Vagina (tissue), 2 donors: Measurements from ENCODE around the gene HOXC10. TPM values are rescaled to one million over a fixed set of nuclear protein-coding genes. Genes with fewer than 3 reads are reported as not detected.

ENCODE experiments used
- DNase-seq, 2 donors: peaks; one replicate each; pipeline ENCODE4 v3.0.0-alpha.2; 2017; ENCODE audit errors: extremely low spot score in 2 of 2
- H3K27ac ChIP-seq: fragments of 200-600 bp; sonication (generic); one replicate; pipeline ENCODE4 v1.5.1; 2019
- H3K27me3 ChIP-seq: fragments of 200-600 bp; sonication (generic); one replicate; pipeline ENCODE4 v1.5.1; 2019
- H3K36me3 ChIP-seq, 2 donors: fragments of 200-600 bp; sonication (generic); one replicate each; pipeline ENCODE4 v1.5.1; 2017 to 2019
- H3K4me1 ChIP-seq: fragments of 200-600 bp; sonication (generic); one replicate; pipeline ENCODE4 v1.5.1; 2019
- H3K4me3 ChIP-seq, 2 donors: fragments of 200-600 bp; sonication (generic); 1 replicate in 1 of 2; 2 replicates in 1 of 2; pipeline ENCODE4 v1.5.1; 2016 to 2019
- H3K9me3 ChIP-seq: fragments of 200-600 bp; sonication (generic); one replicate; pipeline ENCODE4 v1.5.1; 2019
- POLR2A ChIP-seq, 2 donors: fragments of 450-650 bp; IDR thresholded peaks; one replicate each; pipeline ENCODE4 v1.6.1; 2017; ENCODE audit warnings: antibody characterized with exemption in 2 of 2, mild to moderate bottlenecking in 2 of 2, moderate library complexity in 2 of 2
- POLR2AphosphoS5 ChIP-seq, 2 donors: sonication (generic); formaldehyde crosslinking; IDR thresholded peaks; one replicate each; pipeline ENCODE4 v1.9.0; 2017; ENCODE audit warnings: antibody characterized with exemption in 2 of 2, mild to moderate bottlenecking in 2 of 2, low read depth in 1 of 2; ENCODE audit not compliant: insufficient read depth in 1 of 2
- intact Hi-C: fragments of 100-400 bp; cut with DNase I; formaldehyde crosslinking; loops from one replicate; pipeline ENCODE4 v1.15.1; 2023
- total RNA-seq: library from RNA; depleted of rRNA; stranded (reverse); fragments of >200 nt; gene quantifications from one replicate; pipeline ENCODE4 v1.2.3, GENCODE V29; 2016
- TF ChIP-seq, protein P1 (sequence below), 3 experiments: fragments of 450-650 bp in 2 of 3; fragments of 200-600 bp in 1 of 3; sonication (generic) in 1 of 3; IDR thresholded peaks; one replicate each; pipeline ENCODE4 v1.5.1; 2017 to 2019; ENCODE audit warnings: antibody characterized with exemption in 3 of 3, mild to moderate bottlenecking in 2 of 3, moderate library complexity in 2 of 3

The HOXC10 gene
- total RNA-seq, 1 donor from 2014 or later, result not detected

DNA sequence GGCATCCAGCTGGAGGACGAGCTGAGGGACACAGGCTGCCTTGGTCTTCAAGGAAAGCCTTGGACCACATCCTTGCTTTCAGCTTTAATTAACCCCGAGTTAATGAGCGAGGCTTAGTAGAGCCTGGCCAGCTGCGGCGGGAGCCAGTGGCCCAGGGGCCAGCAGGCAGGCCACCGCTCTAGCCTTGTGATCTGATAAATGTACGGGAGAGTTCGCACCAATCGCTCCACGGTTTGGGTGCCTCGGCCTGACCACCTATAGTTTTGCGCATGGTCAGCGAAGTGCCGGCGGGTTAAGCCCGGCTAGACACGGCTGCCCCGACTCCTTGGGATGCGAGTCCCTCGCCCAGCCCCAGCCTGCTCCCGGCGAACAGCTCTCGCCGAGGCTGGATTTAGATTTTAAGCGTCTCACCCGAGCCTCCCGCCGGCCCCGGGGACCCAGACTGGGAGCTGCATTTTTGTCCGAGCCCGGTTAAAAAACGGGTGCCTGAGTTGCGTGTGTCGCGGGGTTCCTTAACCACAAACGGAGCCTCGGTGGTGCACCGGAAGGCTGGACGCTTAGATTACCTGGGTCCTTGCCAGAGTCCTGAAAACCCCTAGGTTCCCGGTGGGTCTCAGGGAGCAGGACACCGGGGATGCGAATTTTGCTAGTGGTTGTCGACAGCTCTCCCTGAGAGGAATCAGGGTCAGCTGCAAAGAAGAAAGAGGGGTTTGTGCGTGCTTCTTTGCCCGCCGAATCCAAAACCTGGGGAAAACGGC lies 33.2 kb upstream of the HOXC10 start:
- Histone ChIP-seq H3K9me3 (no peaks in the 10 kb centered on the region), H3K4me1 (peaks cover 13% of the 10 kb centered on the region), H3K27me3 (peaks cover 33% of the 10 kb centered on the region), H3K4me3 (no peak overlapping the region), H3K27ac (no peak overlapping the region), H3K36me3 (no peaks in the 10 kb centered on the region)
- intact Hi-C loops, result no loop called here
- no peak for DNase-seq
- TF ChIP-seq POLR2AphosphoS5 (IDR thresholded peaks at IDR 0.05; ENCODE audit: insufficient read depth in 1 of 2, low read depth in 1 of 2) (no peak), POLR2A (IDR thresholded peaks at IDR 0.05) (no peak)
- TF ChIP-seq, protein P1, sequence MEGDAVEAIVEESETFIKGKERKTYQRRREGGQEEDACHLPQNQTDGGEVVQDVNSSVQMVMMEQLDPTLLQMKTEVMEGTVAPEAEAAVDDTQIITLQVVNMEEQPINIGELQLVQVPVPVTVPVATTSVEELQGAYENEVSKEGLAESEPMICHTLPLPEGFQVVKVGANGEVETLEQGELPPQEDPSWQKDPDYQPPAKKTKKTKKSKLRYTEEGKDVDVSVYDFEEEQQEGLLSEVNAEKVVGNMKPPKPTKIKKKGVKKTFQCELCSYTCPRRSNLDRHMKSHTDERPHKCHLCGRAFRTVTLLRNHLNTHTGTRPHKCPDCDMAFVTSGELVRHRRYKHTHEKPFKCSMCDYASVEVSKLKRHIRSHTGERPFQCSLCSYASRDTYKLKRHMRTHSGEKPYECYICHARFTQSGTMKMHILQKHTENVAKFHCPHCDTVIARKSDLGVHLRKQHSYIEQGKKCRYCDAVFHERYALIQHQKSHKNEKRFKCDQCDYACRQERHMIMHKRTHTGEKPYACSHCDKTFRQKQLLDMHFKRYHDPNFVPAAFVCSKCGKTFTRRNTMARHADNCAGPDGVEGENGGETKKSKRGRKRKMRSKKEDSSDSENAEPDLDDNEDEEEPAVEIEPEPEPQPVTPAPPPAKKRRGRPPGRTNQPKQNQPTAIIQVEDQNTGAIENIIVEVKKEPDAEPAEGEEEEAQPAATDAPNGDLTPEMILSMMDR (IDR thresholded peaks at IDR 0.05), result no peak

DNA sequence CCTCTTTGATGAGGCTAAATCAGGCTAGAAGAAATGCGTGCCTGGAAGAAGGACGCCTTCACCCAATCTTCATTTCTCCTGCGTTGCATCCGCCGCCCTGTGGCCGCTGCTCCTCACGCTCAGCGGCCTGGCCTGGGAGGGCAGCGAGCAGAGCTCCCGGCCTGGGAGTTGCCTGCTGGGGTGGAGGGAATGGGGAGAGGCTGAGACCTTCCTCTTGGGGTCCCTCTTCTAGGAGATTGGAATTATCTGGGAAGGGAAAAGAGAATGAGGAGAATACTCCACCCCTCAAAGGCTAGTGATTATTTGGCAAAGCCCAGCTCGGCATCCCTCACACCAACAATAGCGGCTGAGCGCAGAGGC lies 32.6 kb upstream of the HOXC10 start:
- H3K36me3 ChIP-seq, result no peaks in the 10 kb centered on the region
- no peak overlapping the region for H3K4me3 ChIP-seq
- no peaks in the 10 kb centered on the region for H3K9me3 ChIP-seq
- intact Hi-C loops, result no loop called here
- H3K27ac ChIP-seq, result no peak overlapping the region
- DNase-seq, result no peak
- peaks cover 13% of the 10 kb centered on the region for H3K4me1 ChIP-seq
- peaks cover 33% of the 10 kb centered on the region for H3K27me3 ChIP-seq
- TF ChIP-seq POLR2A (IDR thresholded peaks at IDR 0.05) (no peak), POLR2AphosphoS5 (IDR thresholded peaks at IDR 0.05; ENCODE audit: insufficient read depth in 1 of 2, low read depth in 1 of 2) (no peak)
- TF ChIP-seq, protein P1 (IDR thresholded peaks at IDR 0.05), result no peak

DNA sequence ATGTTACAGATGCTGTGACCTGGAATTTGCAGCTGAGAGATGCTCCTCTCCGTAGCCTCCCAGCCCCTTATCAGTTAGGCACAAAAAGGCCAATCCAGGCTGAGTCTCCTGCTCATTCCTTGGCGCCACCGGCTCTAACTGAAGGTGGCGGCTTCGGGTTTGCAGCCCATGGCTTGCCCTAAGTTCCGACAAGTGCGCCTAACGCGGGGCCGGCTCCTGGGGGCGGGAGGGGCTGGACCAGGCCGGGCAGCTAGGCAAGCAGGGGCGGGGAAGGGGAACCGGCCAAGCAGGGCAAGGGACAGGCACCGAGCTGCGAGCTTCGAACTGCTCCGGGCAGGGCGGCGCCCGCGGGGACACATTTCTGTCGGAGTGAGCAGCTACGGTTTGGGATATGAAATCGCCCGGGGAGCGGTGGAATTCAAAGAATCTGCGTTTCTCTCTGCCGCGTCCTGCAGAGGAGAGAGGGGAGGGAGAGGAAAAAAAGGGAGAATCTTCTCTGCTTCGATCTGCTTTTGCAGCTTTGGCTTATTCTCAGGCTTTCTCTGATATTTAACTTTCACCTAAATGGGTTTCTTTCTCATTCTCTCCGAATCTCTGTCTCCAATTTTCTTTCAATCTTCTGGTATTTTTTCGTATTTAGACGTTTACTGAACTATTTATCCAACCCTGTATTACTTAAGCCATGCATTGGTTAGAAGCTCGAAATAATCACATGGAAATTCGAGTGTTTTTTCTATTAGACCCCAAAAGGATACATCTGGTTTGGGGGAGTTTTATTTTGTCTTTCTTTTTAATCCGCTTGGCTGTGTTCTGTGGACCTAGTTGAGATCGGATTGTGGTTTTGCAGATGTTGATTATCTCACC lies 31.8 kb upstream of the HOXC10 start:
- TF ChIP-seq POLR2A (IDR thresholded peaks at IDR 0.05) (no peak), POLR2AphosphoS5 (IDR thresholded peaks at IDR 0.05; ENCODE audit: insufficient read depth in 1 of 2, low read depth in 1 of 2) (no peak)
- TF ChIP-seq, protein P1 (IDR thresholded peaks at IDR 0.05), result no peak
- H3K4me1 ChIP-seq, result peaks cover 13% of the 10 kb centered on the region
- DNase-seq, result no peak
- intact Hi-C loops, result no loop called here
- H3K27me3 ChIP-seq, result peaks cover 33% of the 10 kb centered on the region
- H3K9me3 ChIP-seq, result no peaks in the 10 kb centered on the region
- H3K27ac ChIP-seq, result no peak overlapping the region
- no peak overlapping the region for H3K4me3 ChIP-seq
- H3K36me3 ChIP-seq, result no peaks in the 10 kb centered on the region

DNA sequence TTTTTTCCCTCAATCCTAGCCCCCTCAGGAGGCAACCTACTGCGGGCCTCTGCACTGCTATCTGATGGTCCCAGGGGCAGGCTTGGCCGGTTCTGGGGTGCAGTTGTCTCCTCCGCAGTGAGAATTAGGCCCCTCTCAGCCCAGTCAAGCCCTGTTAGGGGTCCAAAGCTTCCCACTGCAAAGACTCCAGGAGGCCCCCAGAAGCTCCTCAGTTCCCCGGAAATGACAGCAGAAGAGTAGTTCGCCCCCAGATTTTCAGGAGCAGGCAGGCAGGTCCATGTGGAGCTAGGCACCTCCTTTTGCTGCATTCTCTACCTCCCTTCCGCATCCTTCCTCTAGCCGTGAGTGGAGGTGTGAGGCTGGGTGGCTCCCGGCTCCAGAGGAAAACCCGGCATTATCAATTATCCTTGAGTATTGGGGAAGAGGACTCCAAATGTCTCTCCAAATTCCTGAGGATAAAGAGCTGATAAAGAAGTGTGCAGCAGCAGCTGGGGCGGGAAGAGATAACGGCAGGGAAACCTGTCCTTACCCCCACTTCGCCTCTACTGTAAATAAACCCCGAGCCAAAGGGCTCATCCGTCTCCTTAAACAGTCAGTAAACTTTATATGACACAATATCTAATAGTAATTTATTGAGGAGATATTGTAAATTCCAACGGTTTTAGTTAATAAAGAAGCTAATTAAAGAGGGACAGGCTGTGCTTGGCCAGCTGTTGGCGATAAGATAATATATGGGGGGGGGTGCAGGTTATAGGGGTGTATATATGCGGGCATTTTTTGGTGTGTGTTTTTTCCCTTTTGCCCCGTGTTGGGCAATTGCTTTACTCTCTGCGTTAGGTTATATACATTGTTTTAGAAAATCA lies 30.9 kb upstream of the HOXC10 start:
- intact Hi-C loops, result no loop called here
- Histone ChIP-seq H3K36me3 (no peaks in the 10 kb centered on the region), H3K4me3 (no peak overlapping the region), H3K27ac (no peak overlapping the region), H3K4me1 (peaks cover 13% of the 10 kb centered on the region), H3K27me3 (peaks cover 33% of the 10 kb centered on the region), H3K9me3 (no peaks in the 10 kb centered on the region)
- DNase-seq, result no peak
- no peak for TF ChIP-seq POLR2AphosphoS5 (IDR thresholded peaks at IDR 0.05; ENCODE audit: insufficient read depth in 1 of 2, low read depth in 1 of 2)
- TF ChIP-seq, protein P1 (IDR thresholded peaks at IDR 0.05), result no peak
- TF ChIP-seq POLR2A (IDR thresholded peaks at IDR 0.05), result no peak
